HFF-Myc (cell line): ENCODE results near the gene MT1M.
"Not testable (repeated sequence)": the region's sequence is repeated elsewhere in the genome, so short reads cannot be mapped to it uniquely, and the experiment has no call there.

Source experiments
- DNase-seq: peaks from one replicate; pipeline ENCODE4 v3.0.0-alpha.2; 2011; ENCODE audit warnings: low read depth; ENCODE audit errors: extremely low read depth
- H3K4me3 ChIP-seq: replicated peaks from 2 replicates; pipeline ENCODE4 v1.5.1; 2011; ENCODE audit warnings: low read depth, mild to moderate bottlenecking, control low read depth, low read length
- TF ChIP-seq, protein P1 (sequence below): IDR thresholded peaks from 2 replicates; pipeline ENCODE4 v1.5.1; 2012; ENCODE audit warnings: mild to moderate bottlenecking, low read depth, low read length, control low read depth; ENCODE audit errors: missing control alignments

The MT1M gene

DNA sequence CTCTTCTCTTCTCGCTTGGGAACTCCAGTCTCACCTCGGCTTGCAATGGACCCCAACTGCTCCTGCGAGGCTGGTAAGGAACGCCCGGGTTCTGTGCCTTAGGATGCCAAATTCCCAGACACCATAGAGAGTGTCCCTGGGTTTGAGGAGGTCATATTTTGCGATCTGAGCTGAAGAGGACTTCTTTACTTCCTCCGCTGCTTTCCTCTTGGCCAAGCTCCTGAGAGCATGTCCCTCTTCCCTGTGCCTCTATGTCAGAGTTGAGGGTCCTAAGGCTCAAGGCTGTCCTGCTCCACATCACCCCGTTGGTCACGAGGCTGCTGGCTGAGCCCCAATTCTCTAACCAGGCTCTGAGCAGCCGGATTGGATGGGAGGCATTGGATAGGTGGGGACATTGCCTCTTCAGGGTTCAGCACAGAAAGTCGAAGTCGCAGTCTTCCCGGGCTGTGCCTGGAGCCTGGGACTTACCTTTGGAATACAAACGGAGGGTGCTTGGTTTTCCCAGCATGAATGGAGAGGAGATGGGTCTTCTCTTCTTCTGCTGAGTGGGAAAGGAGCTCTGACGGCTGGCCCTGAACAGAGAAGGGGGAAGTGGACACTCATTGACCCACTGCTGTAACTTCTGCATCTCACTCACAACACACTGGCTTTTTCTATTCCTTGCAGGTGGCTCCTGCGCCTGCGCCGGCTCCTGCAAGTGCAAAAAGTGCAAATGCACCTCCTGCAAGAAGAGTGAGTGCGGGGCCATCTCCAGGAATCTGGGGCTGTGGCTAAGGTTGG is 37.6 kb downstream of the MT1M start:
- TF ChIP-seq, protein P1, sequence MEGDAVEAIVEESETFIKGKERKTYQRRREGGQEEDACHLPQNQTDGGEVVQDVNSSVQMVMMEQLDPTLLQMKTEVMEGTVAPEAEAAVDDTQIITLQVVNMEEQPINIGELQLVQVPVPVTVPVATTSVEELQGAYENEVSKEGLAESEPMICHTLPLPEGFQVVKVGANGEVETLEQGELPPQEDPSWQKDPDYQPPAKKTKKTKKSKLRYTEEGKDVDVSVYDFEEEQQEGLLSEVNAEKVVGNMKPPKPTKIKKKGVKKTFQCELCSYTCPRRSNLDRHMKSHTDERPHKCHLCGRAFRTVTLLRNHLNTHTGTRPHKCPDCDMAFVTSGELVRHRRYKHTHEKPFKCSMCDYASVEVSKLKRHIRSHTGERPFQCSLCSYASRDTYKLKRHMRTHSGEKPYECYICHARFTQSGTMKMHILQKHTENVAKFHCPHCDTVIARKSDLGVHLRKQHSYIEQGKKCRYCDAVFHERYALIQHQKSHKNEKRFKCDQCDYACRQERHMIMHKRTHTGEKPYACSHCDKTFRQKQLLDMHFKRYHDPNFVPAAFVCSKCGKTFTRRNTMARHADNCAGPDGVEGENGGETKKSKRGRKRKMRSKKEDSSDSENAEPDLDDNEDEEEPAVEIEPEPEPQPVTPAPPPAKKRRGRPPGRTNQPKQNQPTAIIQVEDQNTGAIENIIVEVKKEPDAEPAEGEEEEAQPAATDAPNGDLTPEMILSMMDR = no peak
- no peak for DNase-seq
- no peak overlapping the region for H3K4me3 ChIP-seq

DNA sequence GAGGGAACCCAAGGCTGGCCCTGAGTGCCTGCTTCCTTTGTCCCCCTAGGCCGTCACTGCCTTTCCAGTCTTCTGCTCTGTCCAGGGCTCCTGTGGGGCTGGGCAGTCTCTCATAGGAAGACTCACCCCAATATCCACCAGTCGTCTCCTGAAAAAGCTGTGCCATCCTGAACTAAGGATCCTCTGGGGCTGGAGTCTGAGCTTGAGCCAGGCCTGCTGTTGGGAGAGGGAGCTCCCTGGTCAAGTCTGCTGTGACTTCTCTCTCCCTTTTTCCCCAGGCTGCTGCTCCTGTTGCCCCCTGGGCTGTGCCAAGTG is 38.1 kb downstream of the MT1M start:
- TF ChIP-seq, protein P1 = no peak
- H3K4me3 ChIP-seq = no peak overlapping the region
- no peak for DNase-seq

DNA sequence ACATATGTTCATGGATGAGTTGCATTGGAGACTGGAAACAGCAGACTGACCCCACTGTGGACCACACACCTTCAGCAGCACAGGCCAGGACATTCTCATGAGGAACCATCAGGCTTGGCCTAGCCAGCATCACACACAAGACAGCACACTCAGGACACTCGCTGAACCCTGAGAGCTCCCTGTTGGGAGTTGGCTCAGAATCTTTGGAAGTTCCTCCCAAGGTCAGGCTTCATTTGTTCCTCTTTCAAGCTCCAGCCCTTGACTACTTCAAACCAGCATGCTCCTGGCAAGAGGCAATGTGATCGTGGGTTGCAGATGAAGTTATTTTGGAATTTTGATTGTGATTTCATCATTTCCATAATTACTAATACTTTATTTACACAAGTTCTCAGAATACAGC is 39.2 kb downstream of the MT1M start:
- not testable (repeated sequence) for H3K4me3 ChIP-seq, DNase-seq

DNA sequence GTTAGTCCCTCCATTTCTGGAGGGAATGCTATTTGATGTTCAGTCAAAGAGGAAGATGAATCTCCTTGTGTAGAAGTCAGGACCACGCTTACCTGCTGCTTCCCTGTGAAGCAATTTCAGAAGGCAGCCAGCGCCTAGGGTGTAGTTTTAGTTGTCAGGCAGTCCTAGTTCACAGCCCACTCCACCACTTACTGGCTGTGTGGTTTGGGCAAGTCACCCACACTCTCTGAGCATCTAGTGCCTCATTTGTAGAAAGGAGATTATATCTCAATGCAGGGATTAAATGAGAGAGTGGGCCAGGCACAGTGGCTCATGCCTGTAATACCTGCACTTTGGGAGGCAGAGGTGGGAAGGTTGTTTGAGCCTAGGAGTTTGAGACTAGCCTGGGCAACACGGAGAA is 39.7 kb downstream of the MT1M start:
- H3K4me3 ChIP-seq, DNase-seq: not testable (repeated sequence)

DNA sequence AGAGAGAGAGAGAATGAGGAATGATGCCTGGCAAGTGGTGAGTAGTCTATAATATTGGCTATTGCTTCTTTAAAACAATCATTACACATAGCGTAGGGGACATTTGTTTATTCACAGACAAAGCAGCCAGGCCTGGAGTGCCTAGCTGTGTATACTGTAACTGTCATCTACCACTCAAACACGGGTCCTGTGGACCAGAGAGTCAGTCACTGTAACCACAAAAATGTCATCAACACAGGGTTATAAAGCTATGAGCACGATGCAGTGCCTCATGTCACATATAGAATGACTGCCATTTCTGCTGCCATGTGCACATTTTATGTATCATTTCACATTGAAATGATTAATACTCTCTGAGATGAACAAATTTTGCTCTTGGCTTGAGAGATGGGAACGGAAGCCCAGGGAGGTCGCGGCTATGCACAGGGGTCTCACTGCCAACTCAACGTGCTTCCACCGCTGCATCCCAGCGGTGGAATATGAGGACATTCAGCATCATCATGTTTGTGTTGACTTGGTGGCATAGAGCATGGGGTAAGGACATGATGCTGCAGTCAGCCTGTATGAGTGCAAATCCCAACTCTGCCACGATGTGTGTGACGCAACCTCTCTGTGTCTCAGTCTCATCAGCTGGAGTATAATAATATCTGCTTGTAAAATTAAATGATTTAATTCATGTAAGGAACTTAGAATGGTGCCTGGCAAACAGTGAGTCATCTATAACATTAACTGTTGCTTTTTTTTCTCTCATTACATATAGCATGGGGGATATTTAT is 40.5 kb downstream of the MT1M start:
- no peak overlapping the region for H3K4me3 ChIP-seq
- DNase-seq = no peak
- TF ChIP-seq, protein P1 = no peak

DNA sequence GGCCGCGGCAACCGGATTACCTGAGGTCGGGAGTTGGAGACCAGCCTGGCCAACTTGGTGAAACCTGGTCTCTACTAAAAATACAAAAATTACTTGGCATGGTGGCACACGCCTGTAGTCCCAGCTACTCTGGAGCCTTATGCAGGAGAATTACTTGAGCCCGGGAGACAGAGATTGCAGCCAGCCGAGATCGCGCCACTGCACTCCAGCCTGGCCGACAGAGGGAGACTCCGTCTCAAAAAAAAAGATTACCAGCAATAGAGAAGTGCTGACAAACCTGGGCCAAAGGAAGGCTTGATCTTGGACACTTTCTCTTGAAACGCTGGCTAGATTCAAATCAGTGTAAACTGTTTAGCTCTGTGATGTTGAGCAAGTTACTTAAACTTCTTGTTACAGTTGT is 41.5 kb downstream of the MT1M start:
- TF ChIP-seq, protein P1 = peak; percentile 66
- DNase-seq = no peak
- no peak overlapping the region for H3K4me3 ChIP-seq

DNA sequence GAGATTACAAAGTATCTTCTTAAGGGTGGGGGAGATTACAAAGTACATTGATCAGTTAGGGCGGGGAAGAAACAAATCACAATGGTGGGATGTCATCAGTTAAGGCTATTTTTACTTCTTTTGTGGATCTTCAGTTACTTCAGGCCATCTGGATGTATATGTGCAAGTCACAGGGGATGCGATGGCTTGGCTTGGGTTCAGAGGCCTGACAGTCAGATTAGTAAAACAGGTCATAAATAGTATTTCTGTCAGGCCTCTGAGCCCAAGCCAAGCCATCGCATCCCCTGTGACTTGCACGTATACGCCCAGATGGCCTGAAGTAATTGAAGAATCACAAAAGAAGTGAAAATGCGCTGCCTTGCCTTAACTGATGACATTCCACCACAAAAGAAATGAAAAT is 42.1 kb downstream of the MT1M start:
- DNase-seq, H3K4me3 ChIP-seq: not testable (repeated sequence)

DNA sequence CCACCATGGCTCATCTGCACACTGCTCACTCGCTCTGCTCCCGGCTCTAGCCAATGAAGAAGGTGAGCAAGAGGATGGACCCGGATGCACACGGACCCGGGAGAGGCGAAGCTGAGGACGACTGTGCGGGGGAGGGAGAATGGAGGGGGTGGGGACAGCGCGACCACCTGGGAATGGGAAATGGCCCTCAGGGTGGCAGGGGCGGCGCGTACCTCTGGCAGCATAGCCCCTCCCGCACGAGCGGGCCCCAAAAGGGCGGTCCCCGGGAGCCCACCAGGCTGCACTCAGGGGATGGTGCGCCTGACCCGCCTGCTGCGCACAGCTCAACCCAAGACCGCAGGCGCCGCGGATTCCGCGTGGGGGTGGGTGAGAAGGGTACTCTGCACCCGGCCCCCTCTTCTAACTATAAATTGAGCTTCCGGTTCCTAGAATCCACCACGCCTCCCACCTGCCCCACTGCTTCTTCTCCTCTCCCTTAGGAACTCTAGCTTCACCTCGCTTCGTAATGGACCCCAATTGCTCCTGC is 43.3 kb downstream of the MT1M start:
- DNase-seq = no peak
- H3K4me3 ChIP-seq = no peak overlapping the region
- TF ChIP-seq, protein P1 = no peak
